GM10847 (cell line): ENCODE data around the gene TBCA.

ENCODE experiments used
- POLR2A ChIP-seq: IDR thresholded peaks from 2 replicates; pipeline ENCODE4 v1.6.1; 2011; ENCODE audit not compliant: insufficient read length; ENCODE audit errors: extremely low read depth

The TBCA gene

DNA sequence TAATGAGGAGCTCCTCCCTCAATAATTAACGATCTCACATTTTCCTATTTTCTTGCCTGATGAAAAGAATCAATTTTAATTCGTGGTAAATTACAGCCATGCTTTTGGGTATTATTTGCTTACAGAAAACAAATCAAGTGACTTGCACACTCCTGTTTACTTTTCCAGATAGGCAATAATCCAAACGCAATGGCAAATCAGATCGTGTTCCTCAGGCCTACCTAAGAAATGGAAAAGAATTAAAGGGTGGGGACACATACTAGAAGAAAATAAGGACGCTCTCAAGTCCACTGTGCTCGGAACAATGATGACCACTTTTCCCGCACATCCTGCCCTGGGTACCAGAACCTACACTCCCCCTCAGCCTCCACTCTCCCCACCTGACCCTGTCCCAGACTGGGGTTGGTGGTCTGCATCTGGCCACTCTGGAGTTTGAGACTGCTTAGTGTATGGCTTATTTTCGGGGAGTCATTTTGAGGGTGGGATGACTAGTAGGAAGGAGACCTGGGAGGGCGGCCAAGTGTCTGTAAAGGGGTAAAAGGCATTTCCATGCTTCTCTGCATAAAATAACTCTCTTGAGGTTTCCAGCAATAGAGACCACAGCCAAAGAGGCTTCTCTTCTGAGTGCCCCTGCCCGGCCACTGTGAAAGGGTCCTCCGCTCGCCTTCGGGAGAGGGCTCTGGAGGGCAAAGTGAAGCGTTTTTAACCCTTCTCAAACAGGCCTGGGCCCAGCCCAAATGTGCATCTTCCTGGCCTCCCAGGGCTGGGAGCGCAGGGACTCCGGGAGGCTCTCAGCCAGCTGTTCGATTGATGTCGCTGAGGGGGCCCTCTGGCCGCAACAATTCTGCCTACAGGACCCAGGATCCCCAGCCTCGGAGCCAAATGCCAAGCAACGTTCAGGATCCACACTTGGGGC is 133.1 kb downstream of the TBCA start:
- no peak for TF ChIP-seq POLR2A

DNA sequence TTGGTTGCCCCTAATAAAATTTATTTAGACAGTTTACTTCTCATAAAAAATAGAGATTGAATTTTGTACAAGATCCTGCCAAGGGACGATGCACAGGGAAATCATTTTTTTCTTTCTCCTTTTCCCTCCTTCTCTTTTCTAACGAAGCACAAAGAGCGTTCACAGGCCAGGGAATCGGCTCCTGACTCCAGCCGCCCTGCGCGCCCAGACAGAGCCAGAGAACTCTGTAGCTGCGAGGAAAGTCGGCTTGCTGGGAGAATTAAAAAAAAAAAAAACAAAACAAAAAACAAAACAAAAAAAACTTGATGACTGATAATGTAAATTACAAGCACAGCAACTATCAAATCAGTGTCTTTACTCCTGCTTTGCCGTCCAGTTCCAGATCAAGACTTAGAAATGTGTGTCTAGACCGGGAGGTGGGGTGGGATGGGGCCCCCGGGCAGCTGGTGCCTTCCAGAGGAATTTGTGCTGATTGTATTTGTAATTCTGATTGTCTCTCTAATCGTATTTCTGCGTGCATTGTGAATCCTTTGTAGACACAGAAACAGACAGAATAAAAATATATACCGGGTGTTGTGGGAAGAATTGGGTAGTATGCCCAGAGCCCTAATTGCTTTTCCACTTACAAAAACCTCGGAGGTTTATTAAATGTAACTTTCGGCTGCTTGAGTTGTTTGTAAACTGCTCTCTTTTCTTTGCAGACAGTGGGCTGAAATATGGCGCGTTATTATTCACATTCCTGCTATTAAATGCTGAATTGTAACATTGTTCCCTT is 134.0 kb downstream of the TBCA start:
- TF ChIP-seq POLR2A, result no peak

DNA sequence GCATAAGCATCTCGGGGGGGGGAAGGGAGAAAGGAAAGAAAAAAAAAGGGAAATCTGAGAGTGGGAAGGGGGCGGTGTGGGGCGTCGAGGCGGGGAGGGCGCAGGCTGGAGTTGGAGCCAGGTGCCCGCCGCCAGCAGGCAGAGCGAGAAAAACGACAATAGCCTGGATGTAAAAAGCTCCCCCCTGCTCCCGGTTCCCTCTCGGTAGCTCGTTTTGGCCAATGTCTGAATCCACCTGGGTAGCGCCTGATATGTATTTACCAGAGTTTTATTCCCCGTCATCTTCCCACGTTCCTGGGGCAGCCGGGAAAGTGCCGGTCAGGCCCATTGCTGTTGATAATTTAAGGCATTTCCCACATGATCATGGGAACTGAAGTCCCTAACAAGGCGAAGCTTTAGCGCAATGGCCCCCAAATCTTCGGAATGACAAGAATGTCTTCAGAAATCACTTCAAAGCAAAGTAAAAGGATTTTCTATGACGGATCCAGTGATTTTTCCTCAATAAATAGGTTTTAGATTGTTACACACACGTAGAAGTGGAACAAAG is 134.7 kb downstream of the TBCA start:
- no peak for TF ChIP-seq POLR2A
